ENCODE measurements around the gene TUBA3E. TPM values are rescaled to one million over a fixed set of nuclear protein-coding genes. Genes with fewer than 3 reads are reported as not detected.
"Not testable (repeated sequence)": the region's sequence is repeated elsewhere in the genome, so short reads cannot be mapped to it uniquely, and the experiment has no call there.

The TUBA3E gene
- polyA plus RNA-seq, 3 donors = not detected

- DNase-seq = not testable (repeated sequence)
Observed at GRCh38 chr2:130192451-130192850, 5.8 kb downstream of the TUBA3E start.

- DNase-seq = not testable (repeated sequence)
Observed at GRCh38 chr2:130191319-130191718, 6.9 kb downstream of the TUBA3E start.

- no peak for DNase-seq
Observed at GRCh38 chr2:130190237-130190636, 8.0 kb downstream of the TUBA3E start.

- DNase-seq = not testable (repeated sequence)
Observed at GRCh38 chr2:130188958-130189357, 9.3 kb downstream of the TUBA3E start.

- DNase-seq = not testable (repeated sequence)
Observed at GRCh38 chr2:130187859-130188792, 10.1 kb downstream of the TUBA3E start.

- DNase-seq = no peak
Observed at GRCh38 chr2:130187268-130187667, 11.0 kb downstream of the TUBA3E start.

GRCh38 chr2:130186391-130186790 lies 11.8 kb downstream of the TUBA3E start:
- no peak for DNase-seq

- no peak for DNase-seq
Observed at GRCh38 chr2:130185896-130186295, 12.3 kb downstream of the TUBA3E start.

GRCh38 chr2:130185436-130185835 lies 12.8 kb downstream of the TUBA3E start:
- DNase-seq = no peak

GRCh38 chr2:130183512-130184373 lies 14.5 kb downstream of the TUBA3E start:
- no peak for DNase-seq

GRCh38 chr2:130182826-130183511 lies 15.3 kb downstream of the TUBA3E start:
- DNase-seq = not testable (repeated sequence)

- DNase-seq = peak; percentile 85
Observed at GRCh38 chr2:130181880-130182682, 16.2 kb downstream of the TUBA3E start, which contains the start of gene MZT2B. TSS of gene MZT2B (plus strand) at chr2:130182262. CDS start at chr2:130182283, 21 bp downstream.

GRCh38 chr2:130181325-130181879 lies 16.8 kb downstream of the TUBA3E start, which contains the start of gene SMPD4:
TSS of gene SMPD4 (minus strand) at chr2:130181602. CDS start at chr2:130176592, 5,010 bp downstream.
- DNase-seq = peak; percentile 96

GRCh38 chr2:130180404-130181324 lies 17.6 kb downstream of the TUBA3E start:
- DNase-seq = not testable (repeated sequence)

GRCh38 chr2:130174866-130175265 lies 23.4 kb downstream of the TUBA3E start:
- not testable (repeated sequence) for DNase-seq

GRCh38 chr2:130169896-130170295 lies 28.3 kb downstream of the TUBA3E start:
- DNase-seq = no peak

GRCh38 chr2:130169163-130169562 lies 29.1 kb downstream of the TUBA3E start:
- DNase-seq = not testable (repeated sequence)

GRCh38 chr2:130166611-130167010 lies 31.6 kb downstream of the TUBA3E start:
- not testable (repeated sequence) for DNase-seq
